H54 (cell line): Measurements from ENCODE around the gene INSIG1.
A peak's percentile ranks its signal among the peaks of the same experiment; 100 is the strongest.

Experiments used
- DNase-seq: peaks from one replicate; pipeline ENCODE4 v3.0.0; 2011; ENCODE audit warnings: low spot score, mixed read lengths; ENCODE audit not compliant: insufficient read length
- FAIRE-seq: peaks from 3 replicates; lab custom pipeline; 2011; peaks lifted over from hg19 to GRCh38; lab: Jason Lieb, UNC
- POLR2A ChIP-seq: IDR thresholded peaks from 2 replicates; pipeline ENCODE4 v1.6.1; 2011; ENCODE audit warnings: low read depth, mild to moderate bottlenecking, low read length

The INSIG1 gene

DNA sequence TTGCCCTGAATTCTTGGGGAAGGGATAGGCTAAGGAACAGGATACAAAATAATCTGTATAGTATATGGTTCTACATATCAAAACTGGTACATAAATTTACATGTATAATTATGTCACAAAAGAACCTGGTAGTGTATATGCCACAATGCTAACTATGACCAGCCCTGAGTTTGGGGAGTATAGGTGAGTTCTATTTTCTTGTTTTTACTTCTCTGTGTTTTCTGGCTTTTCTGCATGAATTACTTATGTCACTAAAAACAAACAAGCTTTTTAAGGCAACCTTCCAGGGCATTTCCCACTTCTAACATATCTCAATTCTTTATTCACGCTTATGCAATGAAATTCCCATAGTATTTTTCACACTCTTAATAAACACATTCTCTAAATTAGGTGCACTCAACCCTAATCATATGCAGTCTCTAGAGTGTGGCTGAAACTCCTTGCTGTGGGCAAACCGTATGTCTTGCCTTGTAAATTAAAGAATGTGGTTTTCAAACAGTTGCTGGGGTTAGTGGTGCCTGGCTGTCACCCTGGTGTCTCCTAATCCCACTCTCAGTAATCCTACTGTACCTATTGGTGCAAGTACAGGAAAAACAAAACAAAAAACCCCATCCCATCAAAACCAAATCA is 14.0 kb upstream of the INSIG1 start:
- no peak for FAIRE-seq
- TF ChIP-seq POLR2A = no peak
- DNase-seq = no peak

DNA sequence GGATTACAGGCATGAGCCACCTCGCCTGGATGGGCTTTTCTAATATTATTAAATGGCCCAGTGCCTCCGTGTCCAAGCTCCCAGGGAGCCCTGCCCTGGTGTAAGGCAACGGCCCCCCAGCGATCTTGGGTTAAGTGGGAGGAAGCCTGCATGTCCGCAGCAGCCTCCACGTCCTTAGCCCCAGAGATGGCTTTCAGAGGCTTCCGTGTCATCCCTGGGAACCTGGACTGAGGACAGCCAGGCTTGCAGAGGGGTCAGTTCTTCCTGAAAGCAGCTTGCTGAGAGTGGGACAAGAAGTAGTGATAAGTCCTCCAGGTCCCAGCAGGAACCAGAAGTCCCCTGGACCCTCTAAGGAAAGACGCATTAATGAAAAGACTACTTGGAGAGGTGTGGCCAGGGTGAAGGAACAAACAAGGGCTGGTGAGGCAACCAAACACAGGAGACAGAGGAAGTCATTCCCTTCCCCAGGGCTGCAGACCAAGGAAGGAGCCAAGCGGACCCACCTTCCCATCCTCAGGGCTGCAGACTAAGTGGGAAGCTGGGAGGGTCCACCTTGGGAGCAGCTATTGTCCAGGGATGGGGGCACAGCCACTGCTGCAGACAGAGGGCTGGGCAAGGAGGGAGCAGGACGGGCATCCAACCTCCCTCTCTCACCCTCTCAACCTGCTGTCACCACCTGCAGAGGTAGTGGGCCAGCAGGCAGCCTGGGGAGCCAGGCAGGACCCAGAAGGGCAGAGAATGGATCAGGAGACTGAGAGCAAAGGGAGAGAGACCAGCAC is 13.0 kb upstream of the INSIG1 start:
- FAIRE-seq = no peak
- no peak for TF ChIP-seq POLR2A
- DNase-seq = no peak

DNA sequence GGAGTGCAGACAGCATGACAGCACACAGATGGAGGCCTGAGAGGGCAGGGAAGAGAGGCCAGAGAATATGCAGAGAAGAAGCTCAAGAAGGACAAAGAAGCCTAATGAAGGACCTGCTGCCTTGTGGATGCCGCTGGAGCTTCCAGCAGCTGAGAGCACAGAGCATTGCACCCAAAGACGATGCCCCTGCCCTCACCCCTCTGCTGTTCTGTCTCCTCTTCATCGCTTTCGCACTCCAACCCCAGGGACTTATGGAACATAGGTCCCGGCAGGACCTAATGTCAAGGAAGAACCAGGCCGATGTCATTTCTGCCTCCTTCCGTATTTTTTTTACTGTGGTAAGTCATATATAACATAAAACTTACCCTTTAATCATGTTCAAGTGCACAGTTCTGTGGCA is 12.3 kb upstream of the INSIG1 start:
- TF ChIP-seq POLR2A = no peak
- DNase-seq = no peak
- FAIRE-seq = no peak

DNA sequence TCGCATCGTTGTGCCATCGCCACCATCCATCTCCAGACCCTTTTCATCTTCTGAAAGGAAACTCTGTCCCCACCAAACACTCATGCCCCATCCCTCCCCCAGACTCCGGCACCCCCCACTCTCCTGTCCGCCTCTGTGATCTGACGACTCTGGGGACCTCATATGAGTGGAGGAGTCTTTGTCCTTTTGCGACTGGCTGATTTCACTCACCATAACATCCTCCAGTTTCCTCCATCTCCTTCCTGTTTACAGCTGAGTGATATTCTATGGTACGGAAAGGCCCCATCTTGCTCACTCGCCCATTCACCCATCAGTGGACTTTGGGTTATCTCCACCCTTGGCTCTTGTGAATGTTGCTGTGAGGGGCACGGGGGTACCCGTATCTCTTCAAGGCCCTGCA is 11.8 kb upstream of the INSIG1 start:
- FAIRE-seq = no peak

GRCh38 chr7:155286686-155287085 is 11.0 kb upstream of the INSIG1 start:
- no peak for FAIRE-seq
- TF ChIP-seq POLR2A = no peak
- no peak for DNase-seq

More for the DNA sequence above, 11.8 kb upstream of the INSIG1 start:
- DNase-seq = no peak
- TF ChIP-seq POLR2A = no peak

GRCh38 chr7:155287284-155287935 is 10.3 kb upstream of the INSIG1 start:
- DNase-seq (no peak), FAIRE-seq (no peak)
- no peak for TF ChIP-seq POLR2A

- no peak for FAIRE-seq
- DNase-seq = no peak
- TF ChIP-seq POLR2A = no peak
Measured at GRCh38 chr7:155288055-155288454, 9.6 kb upstream of the INSIG1 start.

GRCh38 chr7:155289107-155289506 is 8.6 kb upstream of the INSIG1 start:
- no peak for DNase-seq
- FAIRE-seq = no peak
- TF ChIP-seq POLR2A = no peak

GRCh38 chr7:155289949-155290501 is 7.7 kb upstream of the INSIG1 start:
- FAIRE-seq (no peak), DNase-seq (no peak)
- TF ChIP-seq POLR2A = no peak

GRCh38 chr7:155291045-155291530 is 6.6 kb upstream of the INSIG1 start:
- FAIRE-seq (no peak), DNase-seq (peak; percentile 92)
- no peak for TF ChIP-seq POLR2A

DNA sequence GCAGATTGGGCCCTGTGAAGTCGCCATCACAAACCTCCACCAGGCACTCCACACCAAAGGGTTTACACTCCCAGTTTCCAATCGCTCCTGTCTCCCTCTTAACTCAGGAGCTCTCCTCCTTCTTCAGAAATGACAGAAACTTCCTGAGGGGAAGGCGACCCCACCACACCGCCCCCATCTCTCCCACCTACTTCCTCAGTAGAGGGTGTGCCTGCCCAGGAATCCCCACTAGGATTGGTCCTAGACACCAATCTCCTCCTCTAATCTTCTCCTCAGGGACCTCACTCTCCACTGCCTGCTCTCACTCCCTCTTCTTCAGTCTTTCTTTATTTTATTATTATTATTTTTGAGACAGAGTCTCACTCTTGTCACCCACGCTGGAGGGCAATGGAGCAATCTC is 5.9 kb upstream of the INSIG1 start:
- DNase-seq (no peak), FAIRE-seq (no peak)
- no peak for TF ChIP-seq POLR2A

GRCh38 chr7:155292680-155293226 is 4.9 kb upstream of the INSIG1 start:
- DNase-seq (no peak), FAIRE-seq (no peak)
- no peak for TF ChIP-seq POLR2A

DNA sequence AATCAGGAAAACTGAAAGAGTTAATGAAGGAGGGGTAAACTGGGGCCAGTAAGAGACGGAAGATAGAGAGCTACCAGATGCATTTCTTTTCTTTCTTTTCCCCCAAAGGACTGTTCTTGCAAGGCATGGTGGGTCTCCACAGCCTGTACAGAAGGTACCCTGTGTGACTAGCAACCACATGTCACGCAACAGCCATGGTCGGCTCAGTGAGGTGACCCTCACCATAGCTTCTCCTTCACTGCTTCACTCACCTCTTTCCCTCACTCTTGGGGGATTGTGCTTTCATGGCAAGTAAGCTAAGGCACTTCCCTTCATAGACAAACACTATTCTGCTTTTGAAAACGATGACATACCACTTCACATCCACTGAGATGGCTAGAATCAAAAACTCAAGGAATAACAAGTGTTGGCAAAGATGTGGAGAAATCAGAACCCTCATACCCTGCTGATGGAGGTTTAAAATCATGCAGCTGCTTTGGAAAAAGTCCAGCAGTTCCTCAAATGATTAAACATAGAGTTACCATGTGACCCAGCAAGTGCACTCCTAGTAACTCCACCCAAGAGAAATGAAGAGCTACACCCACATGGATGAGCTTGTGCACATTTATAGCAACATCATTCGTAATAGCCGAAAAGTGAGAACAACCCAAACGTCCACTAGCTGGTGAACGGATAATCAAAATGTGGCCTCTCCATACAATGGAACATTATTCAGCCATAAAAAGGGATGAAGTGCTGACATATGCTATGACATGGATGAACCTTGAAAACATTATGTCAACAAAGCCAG is 3.8 kb upstream of the INSIG1 start:
- DNase-seq (no peak), FAIRE-seq (no peak)

More for the DNA sequence above, 3.8 kb upstream of the INSIG1 start:
- TF ChIP-seq POLR2A = no peak
